ENCODE data around the gene AKAP13.
"Not testable (repeated sequence)": the region's sequence is repeated elsewhere in the genome, so short reads cannot be mapped to it uniquely, and the experiment has no call there.

The AKAP13 gene

DNA sequence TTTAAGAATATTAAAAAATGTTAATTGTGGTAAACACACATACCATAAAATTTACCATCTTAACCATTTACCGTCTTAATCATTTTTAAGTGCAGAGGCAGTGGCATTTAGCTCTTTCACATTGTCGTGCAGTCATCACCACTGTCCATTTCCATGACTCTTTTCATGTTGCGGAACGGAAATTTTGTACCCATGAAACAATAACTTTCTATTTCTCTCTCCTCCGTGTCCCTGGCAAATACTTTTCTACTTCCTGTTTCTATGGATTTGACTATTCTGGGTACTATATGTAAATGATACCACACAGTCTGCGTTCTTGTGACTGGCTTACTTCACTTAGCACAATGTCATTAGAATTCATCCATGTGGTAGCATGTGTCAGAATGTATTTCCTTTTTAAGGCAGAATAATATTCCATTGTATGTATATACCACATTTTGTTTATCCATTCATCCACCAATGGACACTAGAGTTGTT, 27.9 kb downstream of the AKAP13 start:
- in situ Hi-C loops (cut with MboI; ENCODE audit: low sequenced_read_pairs): no loop called here

DNA sequence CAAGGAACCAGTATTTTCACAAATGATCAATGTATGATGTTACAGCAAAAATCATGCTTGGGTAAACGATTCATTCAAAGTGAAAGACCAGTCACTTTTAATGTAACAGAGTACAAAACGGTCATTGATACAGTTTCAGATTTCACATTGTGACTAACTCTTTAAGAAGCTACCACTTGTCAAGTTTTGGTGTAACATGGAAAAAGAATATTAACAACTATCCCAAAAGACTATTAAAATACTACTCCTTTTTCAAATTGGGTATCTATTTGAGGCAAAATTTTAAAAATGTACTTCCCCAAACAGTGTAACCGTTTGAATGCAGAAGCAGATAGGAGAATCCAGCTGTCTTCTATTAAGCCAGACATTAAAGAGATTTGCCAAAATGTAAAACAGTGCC, 31.7 kb downstream of the AKAP13 start:
- in situ Hi-C loops (cut with MboI; ENCODE audit: low sequenced_read_pairs): no loop called here

DNA sequence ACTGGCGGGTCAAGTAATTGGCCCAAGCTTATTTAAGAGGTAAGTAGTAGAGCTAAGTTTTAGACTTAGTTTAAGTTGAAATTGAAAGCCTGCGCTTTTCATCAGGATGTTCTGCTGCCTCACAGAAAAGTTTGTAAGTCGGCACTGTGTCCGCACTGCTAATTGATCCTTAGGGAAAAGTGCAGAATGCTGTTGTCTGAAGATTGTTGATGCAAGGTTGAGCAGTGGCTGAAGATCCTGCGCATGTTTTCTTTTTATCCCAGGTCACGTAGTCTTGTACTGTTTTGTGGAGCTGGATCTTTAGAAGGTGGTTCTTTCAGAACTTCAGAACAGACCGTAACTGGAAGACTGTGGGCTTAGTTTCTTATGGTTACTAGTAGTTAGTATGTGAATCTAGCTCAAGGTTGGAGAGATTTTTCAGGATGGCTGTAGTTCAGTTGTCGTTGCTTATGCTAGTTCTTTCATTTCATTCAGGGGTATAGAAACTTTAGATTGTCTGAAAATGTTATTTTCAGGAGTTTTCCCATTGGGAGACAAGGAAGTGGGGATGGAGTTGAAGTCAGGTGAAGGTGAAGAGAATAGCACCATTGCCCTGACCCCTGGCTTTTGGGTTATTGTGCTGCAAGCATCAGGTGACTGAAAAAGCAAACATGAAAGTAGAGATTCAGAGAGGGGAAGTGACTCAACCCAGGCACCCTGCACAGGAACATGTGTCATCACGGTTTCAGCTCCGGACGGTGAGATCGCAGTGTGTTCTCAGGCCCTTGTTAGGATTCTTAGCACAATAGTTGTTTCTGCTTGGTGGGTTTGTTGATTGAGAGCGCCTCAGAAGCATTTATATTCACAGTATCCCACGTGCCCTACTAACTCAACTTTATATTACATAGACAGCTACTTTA, 32.8 kb downstream of the AKAP13 start:
- in situ Hi-C loops (cut with MboI; ENCODE audit: low sequenced_read_pairs): no loop called here

DNA sequence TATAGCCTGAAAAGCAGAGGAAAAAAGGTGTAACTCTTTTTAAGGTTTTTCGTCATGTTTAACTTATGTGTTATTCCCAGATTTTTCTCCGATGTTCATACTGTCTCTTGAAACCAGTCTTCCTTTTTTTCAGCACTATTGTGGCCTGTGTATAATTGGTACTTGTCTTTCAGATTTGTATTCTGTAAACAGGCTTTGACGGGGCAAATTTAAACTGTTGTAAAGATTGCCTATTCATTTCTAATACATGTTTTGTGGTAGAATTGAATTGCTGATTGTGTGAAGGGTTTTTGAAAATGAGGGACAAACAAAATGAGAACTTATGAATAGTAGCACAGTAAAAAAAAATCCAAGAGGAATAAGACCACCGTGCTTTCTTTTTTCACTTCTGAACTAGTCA, 33.6 kb downstream of the AKAP13 start:
- in situ Hi-C loops (cut with MboI; ENCODE audit: low sequenced_read_pairs): no loop called here

DNA sequence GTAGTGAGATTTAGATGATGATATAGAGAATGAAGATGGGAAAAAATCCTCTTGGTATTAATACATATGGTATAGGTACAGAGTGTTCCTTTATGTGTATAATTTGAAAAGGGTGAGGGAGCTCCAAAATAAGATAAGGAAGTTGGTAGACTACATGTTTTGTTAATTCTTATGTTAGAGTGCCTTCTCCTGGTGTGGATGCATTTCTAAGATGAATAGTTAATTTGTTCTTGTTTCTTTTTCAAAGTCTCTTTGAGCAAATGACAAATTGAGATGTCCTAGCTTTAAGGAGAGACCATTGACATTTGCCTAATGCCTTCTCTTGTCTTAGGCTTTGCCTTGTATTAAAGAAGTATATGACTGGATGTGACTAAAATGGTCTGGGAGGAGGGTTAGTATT, 34.1 kb downstream of the AKAP13 start:
- in situ Hi-C loops (cut with MboI; ENCODE audit: low sequenced_read_pairs): no loop called here

DNA sequence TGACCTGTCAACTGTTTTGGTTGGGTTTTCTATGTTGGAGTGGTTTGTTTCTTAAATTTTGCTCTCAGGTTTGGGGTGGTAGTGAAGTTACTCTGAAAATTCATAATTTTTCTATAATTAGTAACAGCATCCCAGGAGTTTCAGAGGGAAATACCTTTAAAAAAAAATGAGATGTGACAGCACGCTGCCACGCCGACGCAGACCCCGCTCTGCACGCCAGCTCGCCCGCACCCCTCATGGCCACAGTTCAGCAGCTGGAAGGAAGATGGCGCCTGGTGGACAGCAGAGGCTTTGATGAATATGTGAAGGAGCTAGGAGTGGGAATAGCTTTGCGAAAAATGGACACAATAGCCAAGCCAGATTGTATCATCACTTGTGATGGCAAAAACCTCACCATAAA, 34.6 kb downstream of the AKAP13 start:
- in situ Hi-C loops (cut with MboI; ENCODE audit: low sequenced_read_pairs): no loop called here

DNA sequence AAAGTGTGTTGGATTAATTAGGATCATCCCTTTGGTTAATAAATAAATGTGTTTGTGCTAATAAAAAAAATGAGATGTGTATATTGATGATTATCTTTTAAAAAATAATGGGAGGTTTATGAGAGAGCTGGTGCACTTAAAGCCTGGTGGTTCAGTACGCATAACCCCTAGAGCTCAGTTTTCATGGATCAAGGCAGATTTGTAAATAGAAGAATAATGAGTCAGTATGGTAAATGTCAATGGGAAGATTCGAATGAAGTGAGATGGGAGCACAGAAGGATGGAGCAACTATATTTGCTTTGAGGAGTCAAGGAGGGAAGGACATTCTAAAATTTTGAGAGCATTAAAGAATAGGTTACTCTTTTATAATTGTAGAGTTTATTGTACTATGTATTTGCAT, 35.4 kb downstream of the AKAP13 start:
- in situ Hi-C loops (cut with MboI; ENCODE audit: low sequenced_read_pairs): no loop called here

DNA sequence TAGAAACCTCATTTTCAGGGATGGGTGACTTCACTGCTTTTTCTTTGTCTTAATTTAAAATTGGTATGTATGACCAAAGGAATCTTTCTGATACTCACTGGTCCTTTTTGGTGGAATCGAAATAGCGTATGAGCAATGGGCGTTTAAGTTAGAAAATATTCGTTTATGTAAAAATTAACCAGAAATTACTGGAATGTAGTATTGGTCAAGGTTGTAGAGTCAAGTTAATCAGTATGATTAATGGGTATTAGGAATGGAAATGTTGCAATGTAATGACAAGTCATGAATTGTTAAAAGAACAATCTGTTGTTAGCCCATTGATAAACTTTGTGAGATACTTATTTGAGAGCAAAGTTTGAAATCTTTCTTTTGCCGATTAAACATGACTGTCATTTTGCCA, 36.9 kb downstream of the AKAP13 start:
- in situ Hi-C loops (cut with MboI; ENCODE audit: low sequenced_read_pairs): no loop called here

DNA sequence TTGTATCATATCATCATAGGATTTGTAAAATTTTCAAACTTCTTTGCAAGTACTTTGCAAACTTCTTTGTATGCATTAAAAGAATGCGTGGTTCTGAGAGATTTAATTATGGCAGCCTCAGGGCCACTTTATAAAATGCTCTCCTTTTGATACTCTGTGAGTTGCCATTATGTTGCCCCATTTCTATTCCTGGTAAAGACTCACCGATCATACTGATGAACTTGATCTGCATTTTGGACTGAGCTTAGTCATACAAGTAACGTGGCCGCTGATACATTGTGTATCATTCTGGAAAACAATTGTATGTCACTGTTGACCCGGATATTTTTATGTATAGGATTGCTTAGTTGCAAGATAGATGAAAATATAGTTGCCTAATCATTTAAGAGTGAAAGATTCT, 38.8 kb downstream of the AKAP13 start:
- in situ Hi-C loops (cut with MboI; ENCODE audit: low sequenced_read_pairs): no loop called here

DNA sequence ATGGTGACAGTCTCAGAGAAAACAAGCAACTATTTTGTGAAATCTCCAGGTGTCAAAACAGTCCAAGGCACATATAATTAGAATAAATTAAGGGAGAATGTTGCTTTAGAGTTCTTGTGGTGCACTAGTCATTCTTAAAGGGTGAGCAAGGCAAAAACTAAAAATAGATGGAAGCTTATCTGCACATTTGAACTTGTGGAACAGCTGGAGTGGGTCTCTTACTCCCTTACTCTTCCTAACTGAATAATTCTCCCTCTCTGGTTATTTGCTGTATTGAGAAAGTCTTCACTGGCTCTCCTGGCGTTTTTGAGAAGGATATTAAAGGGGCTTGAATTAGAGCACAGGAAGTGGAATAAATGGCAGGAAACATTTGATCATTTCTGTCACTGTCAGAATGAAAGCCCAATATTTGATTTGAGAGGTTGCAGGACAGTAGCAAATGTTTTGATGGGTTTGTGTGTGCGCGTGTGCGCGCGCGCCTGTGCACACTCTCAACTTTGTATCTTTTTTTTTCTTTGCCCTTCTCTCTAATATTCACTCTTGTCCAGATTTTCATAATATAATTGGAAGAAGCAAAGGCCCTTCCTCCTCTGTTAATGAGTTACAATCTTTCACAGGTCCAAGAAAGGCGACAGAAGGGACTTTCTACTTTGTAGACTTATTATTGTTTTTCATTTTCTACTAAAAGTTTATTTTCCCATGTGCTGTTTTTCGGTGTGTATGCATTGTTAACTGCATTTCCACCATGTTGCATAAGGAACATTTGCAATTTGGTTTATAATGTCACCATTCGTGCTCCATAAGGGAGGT, 40.9 kb downstream of the AKAP13 start:
- in situ Hi-C loops (cut with MboI; ENCODE audit: low sequenced_read_pairs): no loop called here

DNA sequence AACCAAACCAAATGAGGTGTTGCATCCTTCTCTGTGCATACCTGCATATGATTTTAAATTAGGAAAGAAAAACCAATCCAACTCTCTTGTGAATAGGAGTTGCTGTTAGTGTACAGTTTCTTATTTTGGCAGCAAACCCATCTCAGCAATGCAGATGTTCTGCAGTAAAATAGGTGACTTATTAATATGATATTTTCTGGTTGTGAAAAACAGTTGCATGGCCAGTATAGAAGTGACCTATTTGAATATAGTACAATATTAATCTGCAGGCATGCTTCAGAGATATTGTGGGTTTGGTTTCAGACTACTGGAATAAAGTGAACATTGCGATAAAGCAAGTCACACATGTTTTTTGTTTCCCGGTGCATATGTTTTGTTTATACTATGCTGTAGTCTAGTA, 42.2 kb downstream of the AKAP13 start:
- in situ Hi-C loops (cut with MboI; ENCODE audit: low sequenced_read_pairs): no loop called here

DNA sequence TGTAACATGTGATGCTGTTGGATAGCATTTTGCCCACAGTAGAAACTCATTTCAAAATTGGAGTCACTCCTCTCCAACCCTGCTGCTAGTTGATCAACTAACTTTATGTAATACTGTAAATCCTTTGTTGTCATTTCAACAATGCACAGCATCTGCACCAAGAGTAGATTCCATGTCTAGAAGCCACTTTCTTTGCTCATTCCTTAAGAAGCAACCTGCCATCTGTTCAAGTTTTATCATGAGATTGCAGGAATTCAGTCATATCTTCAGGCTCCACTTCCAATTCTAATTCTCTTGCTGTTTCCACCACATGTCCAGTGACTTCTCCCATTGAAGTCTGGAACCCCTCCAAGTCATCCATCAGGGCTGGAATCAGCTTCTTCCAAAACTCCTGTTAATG, 42.9 kb downstream of the AKAP13 start:
- in situ Hi-C loops (cut with MboI; ENCODE audit: low sequenced_read_pairs): no loop called here

DNA sequence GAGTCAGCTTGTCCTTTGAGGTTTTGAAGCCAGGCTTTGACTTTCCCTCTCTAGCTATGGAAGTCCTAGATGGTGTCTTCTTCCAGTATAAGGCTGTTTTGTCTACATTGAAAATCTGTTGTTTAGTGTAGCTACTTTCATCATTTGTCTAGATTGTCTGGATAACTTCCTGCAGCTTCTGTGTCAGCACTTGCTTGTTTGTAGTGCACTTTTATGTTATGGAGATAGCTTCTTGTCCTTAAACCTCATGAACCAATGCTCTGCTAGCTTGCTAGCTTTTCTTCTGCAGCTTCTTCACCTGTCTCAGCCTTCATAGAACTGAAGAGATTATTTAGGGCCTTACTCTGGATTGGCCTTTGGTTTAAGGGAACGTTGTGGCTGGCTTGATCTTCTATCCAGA, 43.8 kb downstream of the AKAP13 start:
- in situ Hi-C loops (cut with MboI; ENCODE audit: low sequenced_read_pairs): no loop called here

DNA sequence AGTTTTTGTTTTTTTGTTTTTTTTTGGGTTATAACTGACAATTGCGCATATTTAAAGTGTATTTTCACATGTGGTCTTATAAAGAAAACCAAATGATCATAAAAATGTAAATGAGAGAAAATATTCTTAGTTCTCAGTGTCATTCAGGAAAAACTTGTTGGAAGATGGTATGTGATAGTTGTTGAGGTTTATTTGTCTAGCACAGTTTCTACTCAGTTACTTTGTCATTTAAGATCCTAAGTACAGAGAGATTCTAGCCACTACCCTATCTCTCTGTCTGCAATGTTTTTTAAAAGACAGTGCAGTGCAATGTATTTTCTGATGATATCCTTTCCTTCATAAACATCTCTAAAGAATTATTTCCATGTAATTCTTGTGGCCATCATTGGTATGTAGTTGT, 46.1 kb downstream of the AKAP13 start:
- in situ Hi-C loops (cut with MboI; ENCODE audit: low sequenced_read_pairs): no loop called here

DNA sequence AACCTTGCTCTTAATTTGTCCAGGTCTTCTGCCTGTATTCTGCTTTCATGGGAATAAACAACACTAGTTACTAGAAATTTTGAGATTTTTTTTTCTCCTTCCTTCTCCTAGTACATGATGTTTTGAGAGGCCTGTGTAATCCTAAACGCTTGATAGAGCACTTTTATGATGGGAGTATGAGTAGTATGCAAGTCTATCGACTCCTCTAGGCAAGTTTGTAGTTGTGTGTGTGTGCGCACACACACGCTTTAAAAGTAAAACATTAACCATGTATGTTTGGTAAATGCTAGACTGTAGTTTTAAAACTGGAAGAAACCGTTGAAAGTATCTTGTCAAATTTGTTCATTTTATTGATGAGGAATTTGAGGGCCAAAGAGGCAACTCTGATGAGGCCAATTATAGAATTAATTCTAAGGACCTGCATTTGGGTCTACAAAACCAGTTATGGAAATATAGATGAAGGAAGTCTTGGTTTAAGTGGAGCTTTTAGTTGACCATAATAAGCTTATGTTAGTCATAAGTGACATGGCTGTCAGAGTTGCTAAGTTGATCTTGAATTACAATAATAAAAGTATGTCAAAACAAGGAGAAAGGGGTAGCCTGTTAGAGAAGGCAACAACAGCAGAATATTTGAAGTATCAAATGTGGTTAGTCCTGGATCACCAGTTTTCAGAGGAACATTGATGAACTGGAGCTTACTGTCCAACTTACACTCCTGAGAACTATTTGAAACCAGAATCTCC, 47.1 kb downstream of the AKAP13 start:
- in situ Hi-C loops (cut with MboI; ENCODE audit: low sequenced_read_pairs): no loop called here

DNA sequence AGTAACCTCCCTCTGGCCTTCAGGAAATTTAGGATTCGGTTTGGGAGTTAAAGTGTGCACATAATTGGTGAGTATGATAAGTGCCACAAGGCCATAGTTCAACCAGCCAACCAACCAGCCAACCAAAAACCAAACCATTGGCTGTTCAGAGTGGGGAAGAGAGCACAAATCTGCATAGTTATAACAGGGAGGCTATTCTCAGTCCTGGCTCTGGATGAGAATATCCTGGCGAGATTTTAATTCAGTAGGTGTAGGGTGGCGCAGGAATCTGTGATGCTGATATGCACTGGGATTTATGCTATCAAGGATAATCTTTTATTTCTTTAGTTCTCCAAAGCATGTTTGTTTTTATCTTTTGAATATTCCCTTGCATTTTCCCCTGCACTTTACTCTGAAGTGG, 49.1 kb downstream of the AKAP13 start:
- in situ Hi-C loops (cut with MboI; ENCODE audit: low sequenced_read_pairs): no loop called here

DNA sequence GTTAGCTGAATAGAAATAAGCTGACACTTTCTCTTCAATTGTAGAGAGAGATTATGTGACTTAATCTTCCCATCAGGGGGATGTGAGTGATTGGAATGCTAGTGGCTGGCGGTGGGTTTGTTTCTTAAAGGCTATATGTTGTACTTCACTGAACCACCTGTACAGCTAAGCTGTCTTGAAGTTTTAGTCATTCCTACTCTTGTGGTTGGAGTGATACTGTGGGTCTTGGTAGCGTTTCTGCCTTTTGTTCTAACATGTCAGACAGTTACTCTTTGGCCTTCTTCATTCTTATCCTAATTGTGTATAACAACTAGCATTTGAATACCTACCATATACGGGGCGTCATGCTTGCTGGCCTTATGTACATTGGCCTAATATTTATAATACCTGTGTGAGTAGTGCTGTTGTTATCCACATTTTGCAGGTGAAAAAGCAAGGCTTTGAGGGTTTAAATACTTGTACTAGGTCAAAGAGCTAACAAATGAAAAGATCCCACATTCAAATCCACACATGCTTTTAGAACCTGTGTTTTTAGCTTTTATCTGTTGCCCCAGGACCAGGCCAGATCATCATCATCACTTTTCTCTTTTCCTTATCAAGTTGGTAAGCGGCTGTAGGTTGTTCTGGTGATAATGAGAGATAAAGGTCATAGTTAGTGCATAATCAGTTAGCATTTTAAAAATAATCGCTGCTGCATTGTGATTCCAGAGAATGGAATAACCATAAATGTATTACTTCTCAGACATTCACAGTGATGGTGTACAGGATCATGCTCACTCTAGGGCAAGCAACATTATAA, 50.2 kb downstream of the AKAP13 start:
- in situ Hi-C loops (cut with MboI; ENCODE audit: low sequenced_read_pairs): no loop called here

DNA sequence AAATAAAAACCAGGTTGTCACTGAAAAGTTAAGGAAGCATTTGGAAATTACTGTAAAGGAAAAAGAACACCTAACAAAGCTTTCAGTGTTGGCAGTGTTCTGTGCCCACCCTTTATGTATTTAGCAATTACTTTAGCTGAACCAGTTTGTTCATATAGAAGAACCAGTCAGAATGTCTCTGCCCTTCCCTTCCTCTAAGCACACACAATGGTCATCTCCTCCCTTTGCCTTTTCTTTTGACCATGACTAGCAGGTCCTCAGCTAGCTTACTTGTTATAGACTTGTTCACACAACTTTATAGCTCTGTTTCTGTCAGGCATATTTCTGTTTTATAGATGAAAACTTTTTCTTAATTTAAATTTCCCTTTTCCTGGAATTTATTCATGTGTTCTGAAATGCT, 59.6 kb downstream of the AKAP13 start:
- in situ Hi-C loops (cut with MboI; ENCODE audit: low sequenced_read_pairs): no loop called here

DNA sequence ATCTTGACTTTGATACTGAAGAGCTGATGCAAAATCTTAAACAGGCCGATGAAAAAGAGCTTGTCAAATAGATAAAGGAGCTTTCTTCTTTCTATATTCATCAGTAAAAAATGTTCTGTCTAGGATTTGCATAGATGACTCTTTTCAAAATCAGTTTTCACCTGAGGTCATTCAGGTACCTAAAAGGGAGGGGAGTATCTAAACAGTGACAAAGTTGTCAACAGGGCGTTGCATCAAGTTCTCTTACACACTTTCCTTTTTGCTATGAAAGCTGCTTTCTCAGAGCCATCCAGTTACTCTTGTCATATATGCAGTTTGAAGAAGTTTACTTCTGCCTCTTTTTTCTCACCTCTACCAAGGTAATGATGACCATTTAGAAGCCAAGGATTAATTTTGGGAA, 60.0 kb downstream of the AKAP13 start:
- in situ Hi-C loops (cut with MboI; ENCODE audit: low sequenced_read_pairs): no loop called here

DNA sequence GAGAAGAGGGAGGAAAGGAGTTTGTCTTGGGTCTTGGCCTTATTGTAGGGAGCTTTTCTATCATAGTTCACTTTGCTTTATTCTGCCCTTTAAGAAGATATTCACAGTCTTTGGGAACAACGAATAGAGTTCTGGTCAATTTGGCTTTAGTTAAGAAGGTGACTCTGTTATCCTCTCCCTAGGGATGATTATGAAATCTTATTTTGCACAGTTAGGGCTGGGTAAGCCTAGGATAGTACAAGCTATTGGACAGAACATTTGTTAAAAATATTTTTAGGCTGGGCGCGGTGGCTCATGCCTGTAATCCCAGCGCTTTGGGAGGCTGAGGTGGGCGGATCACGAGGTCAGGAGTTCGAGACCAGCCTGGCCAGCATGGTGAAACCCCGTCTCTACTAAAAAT, 61.5 kb downstream of the AKAP13 start:
- in situ Hi-C loops (cut with MboI; ENCODE audit: low sequenced_read_pairs): not testable (repeated sequence)

DNA sequence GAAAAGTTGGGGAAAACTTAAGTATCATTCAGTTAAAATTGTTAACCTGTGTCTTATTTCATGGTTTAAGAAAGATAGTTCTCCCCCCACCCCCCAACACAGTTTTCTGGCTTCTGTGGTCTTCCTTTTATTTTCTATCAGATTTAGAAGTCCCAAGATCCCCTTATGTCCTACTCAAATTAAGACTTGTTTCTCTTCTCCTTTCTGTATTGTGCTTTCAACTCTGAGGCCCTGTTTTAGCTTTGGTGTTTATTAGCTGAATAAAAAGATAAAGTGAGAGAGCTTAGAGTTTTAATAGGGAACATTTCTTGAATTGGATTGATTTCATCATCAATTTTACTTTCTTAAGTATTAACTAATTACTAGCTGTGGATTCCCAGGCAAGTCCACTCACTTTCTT, 62.6 kb downstream of the AKAP13 start:
- in situ Hi-C loops (cut with MboI; ENCODE audit: low sequenced_read_pairs): no loop called here
